Breast epithelium (tissue), 4 donors: Measurements from ENCODE around the gene NOBOX. TPM values are rescaled to one million over a fixed set of nuclear protein-coding genes. Genes with fewer than 3 reads are reported as not detected.

Experiments
- DNase-seq, 2 donors: peaks; one replicate each; pipeline ENCODE4 v3.0.0-alpha.2; 2019; ENCODE audit warnings: low spot score in 2 of 2
- H3K27ac ChIP-seq, 2 donors: fragments of 200-600 bp; sonication (generic) in 1 of 2; one replicate each; pipeline ENCODE4 v1.5.1; 2016 to 2019; ENCODE audit warnings: mild to moderate bottlenecking in 1 of 2
- H3K27me3 ChIP-seq, 2 donors: fragments of 200-600 bp; sonication (generic) in 1 of 2; one replicate each; pipeline versions ENCODE4 v1.5.1 to v1.6.0; 2017 to 2019; ENCODE audit warnings: control low read depth in 1 of 2, mild to moderate bottlenecking in 1 of 2
- H3K36me3 ChIP-seq: fragments of 200-600 bp; one replicate; pipeline ENCODE4 v1.5.1; 2019
- H3K4me1 ChIP-seq, 2 donors: fragments of 200-600 bp; sonication (generic); one replicate each; pipeline ENCODE4 v1.5.1; 2016 to 2019; ENCODE audit warnings: control low read depth in 1 of 2
- H3K4me3 ChIP-seq, 3 donors: fragments of 200-600 bp; sonication (generic); 1 replicate in 2 of 3; 2 replicates in 1 of 3; pipeline ENCODE4 v1.5.1; 2016 to 2019; ENCODE audit warnings: mild to moderate bottlenecking in 3 of 3, moderate library complexity in 2 of 3
- H3K9me3 ChIP-seq, 2 donors: fragments of 200-600 bp; sonication (generic) in 1 of 2; one replicate each; pipeline ENCODE4 v1.5.1; 2016 to 2019; ENCODE audit warnings: control low read depth in 1 of 2
- POLR2A ChIP-seq: fragments of 450-650 bp; IDR thresholded peaks from one replicate; pipeline ENCODE4 v1.6.1; 2016; ENCODE audit warnings: antibody characterized with exemption, mild to moderate bottlenecking, moderate library complexity
- POLR2AphosphoS5 ChIP-seq, 3 donors: sonication (generic); formaldehyde crosslinking; IDR thresholded peaks; one replicate each; pipeline ENCODE4 v1.6.1; 2017; ENCODE audit warnings: antibody characterized with exemption in 3 of 3
- intact Hi-C: fragments of 100-400 bp; cut with DNase I; formaldehyde crosslinking; loops from one replicate; pipeline ENCODE4 v1.15.1; 2023; ENCODE audit warnings: low total_unique reads
- total RNA-seq, 3 donors: library from RNA; depleted of rRNA; stranded (reverse); fragments of >200 nt; gene quantifications; one replicate each; pipeline ENCODE4 v1.1.0, GENCODE V29; 2016
- TF ChIP-seq, protein P1 (sequence below), 3 donors: fragments of 450-650 bp; IDR thresholded peaks; one replicate each; pipeline ENCODE4 v1.5.1; 2016 to 2017; ENCODE audit warnings: antibody characterized with exemption in 3 of 3, mild to moderate bottlenecking in 3 of 3, moderate library complexity in 3 of 3

The NOBOX gene
- total RNA-seq, 3 donors from 2014 or later = not detected

GRCh38 chr7:144404946-144405345 lies 1.5 kb upstream of the NOBOX start:
- intact Hi-C loops = no loop called here
- no peaks in the 10 kb centered on the region for H3K27me3 ChIP-seq
- H3K36me3 ChIP-seq = no peaks in the 10 kb centered on the region
- no peaks in the 10 kb centered on the region for H3K4me1 ChIP-seq
- no peak overlapping the region for H3K27ac ChIP-seq
- H3K4me3 ChIP-seq = no peak overlapping the region
- H3K9me3 ChIP-seq = no peaks in the 10 kb centered on the region
- TF ChIP-seq POLR2A = no peak
- TF ChIP-seq POLR2AphosphoS5 (IDR thresholded peaks at IDR 0.05) = no peak
- TF ChIP-seq, protein P1, sequence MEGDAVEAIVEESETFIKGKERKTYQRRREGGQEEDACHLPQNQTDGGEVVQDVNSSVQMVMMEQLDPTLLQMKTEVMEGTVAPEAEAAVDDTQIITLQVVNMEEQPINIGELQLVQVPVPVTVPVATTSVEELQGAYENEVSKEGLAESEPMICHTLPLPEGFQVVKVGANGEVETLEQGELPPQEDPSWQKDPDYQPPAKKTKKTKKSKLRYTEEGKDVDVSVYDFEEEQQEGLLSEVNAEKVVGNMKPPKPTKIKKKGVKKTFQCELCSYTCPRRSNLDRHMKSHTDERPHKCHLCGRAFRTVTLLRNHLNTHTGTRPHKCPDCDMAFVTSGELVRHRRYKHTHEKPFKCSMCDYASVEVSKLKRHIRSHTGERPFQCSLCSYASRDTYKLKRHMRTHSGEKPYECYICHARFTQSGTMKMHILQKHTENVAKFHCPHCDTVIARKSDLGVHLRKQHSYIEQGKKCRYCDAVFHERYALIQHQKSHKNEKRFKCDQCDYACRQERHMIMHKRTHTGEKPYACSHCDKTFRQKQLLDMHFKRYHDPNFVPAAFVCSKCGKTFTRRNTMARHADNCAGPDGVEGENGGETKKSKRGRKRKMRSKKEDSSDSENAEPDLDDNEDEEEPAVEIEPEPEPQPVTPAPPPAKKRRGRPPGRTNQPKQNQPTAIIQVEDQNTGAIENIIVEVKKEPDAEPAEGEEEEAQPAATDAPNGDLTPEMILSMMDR (IDR thresholded peaks at IDR 0.05) = no peak
- DNase-seq = no peak

DNA sequence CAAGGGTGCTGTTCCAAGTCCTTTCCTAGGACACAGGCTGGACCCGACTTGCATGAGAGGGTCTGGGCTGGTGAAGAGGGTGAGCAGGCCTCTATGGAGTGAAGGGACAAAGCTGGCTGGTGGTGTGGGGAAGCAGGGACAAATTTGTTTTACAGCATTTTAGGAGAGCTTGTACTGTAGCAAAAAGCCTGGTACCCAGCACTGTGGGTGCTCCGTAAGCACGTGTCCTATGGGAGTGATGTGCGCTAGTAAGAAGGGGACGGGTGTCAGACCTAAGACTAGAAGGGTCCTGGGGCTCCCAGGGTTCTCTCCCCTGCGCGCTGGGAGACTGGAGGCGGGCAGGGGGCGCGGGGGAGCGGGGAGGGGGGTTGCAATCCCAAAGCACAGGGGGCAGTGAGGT lies 391 bp downstream of the NOBOX start:
- Histone ChIP-seq H3K9me3 (no peaks in the 10 kb centered on the region), H3K27me3 (no peaks in the 10 kb centered on the region), H3K4me1 (no peaks in the 10 kb centered on the region), H3K36me3 (no peaks in the 10 kb centered on the region), H3K27ac (no peak overlapping the region), H3K4me3 (no peak overlapping the region)
- intact Hi-C loops = no loop called here
- DNase-seq = no peak
- TF ChIP-seq POLR2AphosphoS5 (IDR thresholded peaks at IDR 0.05) (no peak), POLR2A (no peak)
- TF ChIP-seq, protein P1 (IDR thresholded peaks at IDR 0.05) = no peak

DNA sequence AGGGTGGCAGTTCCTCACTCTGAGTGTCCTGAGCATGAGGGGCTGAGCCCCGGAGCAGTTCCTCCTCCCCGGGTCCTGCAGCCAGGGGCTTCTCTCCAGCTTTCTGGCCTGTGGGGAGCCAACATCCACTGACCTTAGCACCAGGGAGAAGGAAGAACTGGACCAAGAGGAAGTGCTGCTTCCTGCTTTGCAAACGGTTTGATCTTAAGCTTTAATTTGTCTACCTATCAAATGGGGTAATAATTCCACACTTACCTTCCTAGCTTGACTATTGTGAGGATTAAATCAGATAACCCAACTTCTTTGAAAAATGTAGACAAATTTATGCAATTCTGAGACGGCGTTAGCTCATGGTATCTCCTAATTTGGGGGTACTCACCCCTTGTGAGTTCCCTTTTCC lies 2.0 kb downstream of the NOBOX start:
- Histone ChIP-seq H3K4me3 (no peak overlapping the region), H3K4me1 (no peaks in the 10 kb centered on the region), H3K27me3 (no peaks in the 10 kb centered on the region), H3K36me3 (no peaks in the 10 kb centered on the region), H3K27ac (no peak overlapping the region), H3K9me3 (no peaks in the 10 kb centered on the region)
- intact Hi-C loops = no loop called here
- DNase-seq = no peak
- TF ChIP-seq POLR2A (no peak), POLR2AphosphoS5 (IDR thresholded peaks at IDR 0.05) (no peak)
- TF ChIP-seq, protein P1 (IDR thresholded peaks at IDR 0.05) = no peak

- no peaks in the 10 kb centered on the region for H3K9me3 ChIP-seq
- H3K36me3 ChIP-seq = no peaks in the 10 kb centered on the region
- intact Hi-C loops = no loop called here
- no peaks in the 10 kb centered on the region for H3K27me3 ChIP-seq
- TF ChIP-seq POLR2AphosphoS5 (IDR thresholded peaks at IDR 0.05) = no peak
- no peak for TF ChIP-seq POLR2A
- TF ChIP-seq, protein P1 (IDR thresholded peaks at IDR 0.05) = no peak
- H3K4me1 ChIP-seq = no peaks in the 10 kb centered on the region
- no peak overlapping the region for H3K4me3 ChIP-seq
- DNase-seq = no peak
- no peak overlapping the region for H3K27ac ChIP-seq
Observed at GRCh38 chr7:144399946-144400345, 3.5 kb downstream of the NOBOX start.

DNA sequence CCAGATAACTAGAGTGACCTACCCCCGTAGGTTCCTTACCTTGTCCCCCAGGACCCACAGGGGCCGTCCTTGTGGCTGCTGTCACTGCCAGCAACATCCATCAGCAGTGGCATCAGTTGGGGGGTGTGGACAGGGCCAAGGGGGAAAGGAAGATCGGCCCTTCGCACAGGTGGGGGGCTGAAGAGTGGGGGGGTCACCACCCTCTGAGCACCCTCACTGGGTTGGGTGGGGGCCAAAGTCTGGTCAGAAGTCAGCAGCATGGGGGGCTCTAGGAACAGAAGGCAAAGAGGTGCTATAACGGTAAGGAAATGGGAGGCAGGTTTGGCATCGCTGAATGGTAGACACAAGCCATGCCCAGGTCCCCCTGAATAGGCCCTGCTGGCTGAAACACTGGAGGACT lies 4.6 kb downstream of the NOBOX start:
- Histone ChIP-seq H3K9me3 (no peaks in the 10 kb centered on the region), H3K27me3 (no peaks in the 10 kb centered on the region), H3K4me3 (no peak overlapping the region), H3K36me3 (no peaks in the 10 kb centered on the region), H3K27ac (no peak overlapping the region), H3K4me1 (no peaks in the 10 kb centered on the region)
- TF ChIP-seq, protein P1 (IDR thresholded peaks at IDR 0.05) = no peak
- intact Hi-C loops = no loop called here
- DNase-seq = no peak
